Vagina (tissue), 2 donors: ENCODE results near the gene BRIX1. TPM values are rescaled to one million over a fixed set of nuclear protein-coding genes. Genes with fewer than 3 reads are reported as not detected.
A peak's percentile ranks its signal among the peaks of the same experiment; 100 is the strongest.

Source experiments
- DNase-seq, 2 donors: peaks; one replicate each; pipeline ENCODE4 v3.0.0-alpha.2; 2017; ENCODE audit errors: extremely low spot score in 2 of 2
- H3K27ac ChIP-seq: fragments of 200-600 bp; sonication (generic); one replicate; pipeline ENCODE4 v1.5.1; 2019
- H3K27me3 ChIP-seq: fragments of 200-600 bp; sonication (generic); one replicate; pipeline ENCODE4 v1.5.1; 2019
- H3K36me3 ChIP-seq, 2 donors: fragments of 200-600 bp; sonication (generic); one replicate each; pipeline ENCODE4 v1.5.1; 2017 to 2019
- H3K4me1 ChIP-seq: fragments of 200-600 bp; sonication (generic); one replicate; pipeline ENCODE4 v1.5.1; 2019
- H3K4me3 ChIP-seq, 2 donors: fragments of 200-600 bp; sonication (generic); 1 replicate in 1 of 2; 2 replicates in 1 of 2; pipeline ENCODE4 v1.5.1; 2016 to 2019
- H3K9me3 ChIP-seq: fragments of 200-600 bp; sonication (generic); one replicate; pipeline ENCODE4 v1.5.1; 2019
- POLR2A ChIP-seq, 2 donors: fragments of 450-650 bp; IDR thresholded peaks; one replicate each; pipeline ENCODE4 v1.6.1; 2017; ENCODE audit warnings: antibody characterized with exemption in 2 of 2, mild to moderate bottlenecking in 2 of 2, moderate library complexity in 2 of 2
- POLR2AphosphoS5 ChIP-seq, 2 donors: sonication (generic); formaldehyde crosslinking; IDR thresholded peaks; one replicate each; pipeline ENCODE4 v1.9.0; 2017; ENCODE audit warnings: antibody characterized with exemption in 2 of 2, mild to moderate bottlenecking in 2 of 2, low read depth in 1 of 2; ENCODE audit not compliant: insufficient read depth in 1 of 2
- intact Hi-C: fragments of 100-400 bp; cut with DNase I; formaldehyde crosslinking; loops from one replicate; pipeline ENCODE4 v1.15.1; 2023
- total RNA-seq: library from RNA; depleted of rRNA; stranded (reverse); fragments of >200 nt; gene quantifications from one replicate; pipeline ENCODE4 v1.2.3, GENCODE V29; 2016
- TF ChIP-seq, protein P1 (sequence below), 3 experiments: fragments of 450-650 bp in 2 of 3; fragments of 200-600 bp in 1 of 3; sonication (generic) in 1 of 3; IDR thresholded peaks; one replicate each; pipeline ENCODE4 v1.5.1; 2017 to 2019; ENCODE audit warnings: antibody characterized with exemption in 3 of 3, mild to moderate bottlenecking in 2 of 3, moderate library complexity in 2 of 3

Gene BRIX1
- total RNA-seq, 1 donor from 2014 or later = 10.3 TPM

DNA sequence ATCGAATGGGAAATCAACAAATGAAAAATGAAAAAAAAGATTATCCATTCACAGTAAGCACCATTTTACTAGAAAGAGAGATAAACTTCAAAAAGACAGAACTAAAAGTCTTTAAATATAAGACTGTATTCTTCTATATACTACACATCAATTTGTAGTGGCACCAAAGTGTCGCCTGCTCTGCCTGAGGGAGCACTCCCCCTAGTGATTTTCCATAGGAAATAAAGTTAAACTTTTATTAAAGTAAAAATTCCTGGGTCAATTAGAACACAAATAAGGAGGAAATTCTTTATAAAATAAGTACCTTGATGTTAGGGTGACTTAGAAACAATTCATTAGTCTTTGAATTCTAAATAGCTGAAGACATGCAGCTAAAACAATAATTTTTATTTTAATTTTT, 9.9 kb upstream of the BRIX1 start:
- no peak for TF ChIP-seq POLR2AphosphoS5 (IDR thresholded peaks at IDR 0.05; ENCODE audit: insufficient read depth in 1 of 2, low read depth in 1 of 2)
- TF ChIP-seq POLR2A (IDR thresholded peaks at IDR 0.05) = no peak
- TF ChIP-seq, protein P1, sequence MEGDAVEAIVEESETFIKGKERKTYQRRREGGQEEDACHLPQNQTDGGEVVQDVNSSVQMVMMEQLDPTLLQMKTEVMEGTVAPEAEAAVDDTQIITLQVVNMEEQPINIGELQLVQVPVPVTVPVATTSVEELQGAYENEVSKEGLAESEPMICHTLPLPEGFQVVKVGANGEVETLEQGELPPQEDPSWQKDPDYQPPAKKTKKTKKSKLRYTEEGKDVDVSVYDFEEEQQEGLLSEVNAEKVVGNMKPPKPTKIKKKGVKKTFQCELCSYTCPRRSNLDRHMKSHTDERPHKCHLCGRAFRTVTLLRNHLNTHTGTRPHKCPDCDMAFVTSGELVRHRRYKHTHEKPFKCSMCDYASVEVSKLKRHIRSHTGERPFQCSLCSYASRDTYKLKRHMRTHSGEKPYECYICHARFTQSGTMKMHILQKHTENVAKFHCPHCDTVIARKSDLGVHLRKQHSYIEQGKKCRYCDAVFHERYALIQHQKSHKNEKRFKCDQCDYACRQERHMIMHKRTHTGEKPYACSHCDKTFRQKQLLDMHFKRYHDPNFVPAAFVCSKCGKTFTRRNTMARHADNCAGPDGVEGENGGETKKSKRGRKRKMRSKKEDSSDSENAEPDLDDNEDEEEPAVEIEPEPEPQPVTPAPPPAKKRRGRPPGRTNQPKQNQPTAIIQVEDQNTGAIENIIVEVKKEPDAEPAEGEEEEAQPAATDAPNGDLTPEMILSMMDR (IDR thresholded peaks at IDR 0.05) = no peak
- Histone ChIP-seq H3K9me3 (no peaks in the 10 kb centered on the region), H3K4me1 (no peaks in the 10 kb centered on the region), H3K4me3 (no peak overlapping the region), H3K27ac (no peak overlapping the region), H3K27me3 (no peaks in the 10 kb centered on the region), H3K36me3 (peaks cover 0 to 32% of the 10 kb centered on the region in 2 donors)
- intact Hi-C loops = no loop called here
- DNase-seq = no peak

- H3K27me3 ChIP-seq = no peaks in the 10 kb centered on the region
- TF ChIP-seq, protein P1 (IDR thresholded peaks at IDR 0.05) = no peak
- TF ChIP-seq POLR2AphosphoS5 (IDR thresholded peaks at IDR 0.05; ENCODE audit: insufficient read depth in 1 of 2, low read depth in 1 of 2) = peak in 1 of 2 donors; percentile 41
- H3K9me3 ChIP-seq = no peaks in the 10 kb centered on the region
- H3K4me3 ChIP-seq = peak overlapping the region in 1 of 2 donors; percentile 99
- H3K27ac ChIP-seq = peak overlapping the region; percentile 90
- DNase-seq = no peak
- H3K36me3 ChIP-seq = peaks cover 0 to 35% of the 10 kb centered on the region in 2 donors
- intact Hi-C loops = no loop called here
- peaks cover 39% of the 10 kb centered on the region for H3K4me1 ChIP-seq
These were observed 2.4 kb upstream of the BRIX1 start for GRCh38 chr5:34913072-34913471.

DNA sequence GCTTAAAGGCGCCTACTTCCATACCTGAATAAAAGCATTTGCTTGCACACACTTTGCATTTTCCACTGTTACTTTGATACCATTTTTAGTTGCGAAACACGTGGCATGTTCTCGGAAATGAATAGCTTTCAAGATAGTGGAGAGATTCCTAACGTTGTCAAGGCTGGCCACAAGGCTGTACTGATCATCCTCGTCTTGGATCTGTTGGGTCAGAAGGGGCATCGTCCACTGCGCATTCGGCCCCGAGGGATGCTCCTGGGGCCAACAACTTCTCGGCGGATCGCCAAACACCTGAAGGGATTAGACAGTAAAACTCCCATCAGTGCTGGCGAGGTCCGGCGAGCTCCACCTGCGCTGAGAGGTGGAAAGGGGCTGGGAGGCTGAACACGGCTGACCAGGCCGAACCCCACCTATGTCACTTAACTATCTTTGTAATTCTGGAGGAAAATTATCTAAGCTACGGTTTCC, 806 bp upstream of the BRIX1 start:
- intact Hi-C loops = no loop called here
- peak overlapping the region; percentile 98 to 99 for H3K4me3 ChIP-seq
- no peaks in the 10 kb centered on the region for H3K27me3 ChIP-seq
- no peak for DNase-seq
- peaks cover 41% of the 10 kb centered on the region for H3K4me1 ChIP-seq
- TF ChIP-seq POLR2AphosphoS5 (IDR thresholded peaks at IDR 0.05; ENCODE audit: insufficient read depth in 1 of 2, low read depth in 1 of 2) (no peak), POLR2A (IDR thresholded peaks at IDR 0.05) (no peak)
- TF ChIP-seq, protein P1 (IDR thresholded peaks at IDR 0.05) = no peak
- H3K27ac ChIP-seq = peak overlapping the region; percentile 90
- H3K36me3 ChIP-seq = peaks cover 0 to 25% of the 10 kb centered on the region in 2 donors
- H3K9me3 ChIP-seq = no peaks in the 10 kb centered on the region

- TF ChIP-seq POLR2A (IDR thresholded peaks at IDR 0.05) (no peak), POLR2AphosphoS5 (IDR thresholded peaks at IDR 0.05; ENCODE audit: insufficient read depth in 1 of 2, low read depth in 1 of 2) (no peak)
- TF ChIP-seq, protein P1 (IDR thresholded peaks at IDR 0.05) = no peak
- no peaks in the 10 kb centered on the region for H3K27me3 ChIP-seq
- peaks cover 0 to 26% of the 10 kb centered on the region in 2 donors for H3K36me3 ChIP-seq
- peak in 1 of 2 donors; percentile 90 for DNase-seq
- peaks cover 41% of the 10 kb centered on the region for H3K4me1 ChIP-seq
- H3K4me3 ChIP-seq = peak overlapping the region; percentile 98 to 99
- no peaks in the 10 kb centered on the region for H3K9me3 ChIP-seq
- H3K27ac ChIP-seq = peak overlapping the region; percentile 90
- intact Hi-C loops = no loop called here
These were observed 313 bp downstream of the BRIX1 start for GRCh38 chr5:34915856-34916192.

DNA sequence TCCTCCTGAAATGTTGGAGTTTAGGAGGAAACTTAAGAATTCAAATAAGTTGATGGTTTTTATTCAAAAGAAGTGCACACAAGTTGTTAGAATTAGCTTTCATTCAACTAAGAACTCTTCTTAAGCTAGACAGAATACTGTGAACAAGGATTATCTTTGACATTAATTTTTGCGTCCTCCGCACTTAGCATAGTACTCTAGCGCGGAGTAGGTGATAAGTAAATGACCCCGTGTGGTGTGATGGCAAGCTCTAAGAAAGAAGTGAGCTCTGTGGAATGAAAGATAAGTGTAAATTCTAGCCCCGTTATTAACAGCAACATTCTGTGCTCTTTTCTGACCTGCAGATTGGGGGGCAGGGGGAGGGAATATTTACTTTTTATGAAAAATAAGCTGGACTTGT, 1.0 kb downstream of the BRIX1 start:
- DNase-seq = no peak
- no peaks in the 10 kb centered on the region for H3K27me3 ChIP-seq
- H3K9me3 ChIP-seq = no peaks in the 10 kb centered on the region
- TF ChIP-seq POLR2AphosphoS5 (IDR thresholded peaks at IDR 0.05; ENCODE audit: insufficient read depth in 1 of 2, low read depth in 1 of 2) = no peak
- TF ChIP-seq, protein P1 (IDR thresholded peaks at IDR 0.05) = no peak
- no peak for TF ChIP-seq POLR2A (IDR thresholded peaks at IDR 0.05)
- peaks cover 0 to 26% of the 10 kb centered on the region in 2 donors for H3K36me3 ChIP-seq
- intact Hi-C loops = no loop called here
- H3K4me1 ChIP-seq = peaks cover 41% of the 10 kb centered on the region
- H3K27ac ChIP-seq = no peak overlapping the region
- H3K4me3 ChIP-seq = peak overlapping the region; percentile 98 to 99
